Measurements from ENCODE around the gene TRIO. TPM values are rescaled to one million over a fixed set of nuclear protein-coding genes. Genes with fewer than 3 reads are reported as not detected.

The TRIO gene
- total RNA-seq, 6 donors from 2014 or later: 138 to 408 (median 156) TPM

DNA sequence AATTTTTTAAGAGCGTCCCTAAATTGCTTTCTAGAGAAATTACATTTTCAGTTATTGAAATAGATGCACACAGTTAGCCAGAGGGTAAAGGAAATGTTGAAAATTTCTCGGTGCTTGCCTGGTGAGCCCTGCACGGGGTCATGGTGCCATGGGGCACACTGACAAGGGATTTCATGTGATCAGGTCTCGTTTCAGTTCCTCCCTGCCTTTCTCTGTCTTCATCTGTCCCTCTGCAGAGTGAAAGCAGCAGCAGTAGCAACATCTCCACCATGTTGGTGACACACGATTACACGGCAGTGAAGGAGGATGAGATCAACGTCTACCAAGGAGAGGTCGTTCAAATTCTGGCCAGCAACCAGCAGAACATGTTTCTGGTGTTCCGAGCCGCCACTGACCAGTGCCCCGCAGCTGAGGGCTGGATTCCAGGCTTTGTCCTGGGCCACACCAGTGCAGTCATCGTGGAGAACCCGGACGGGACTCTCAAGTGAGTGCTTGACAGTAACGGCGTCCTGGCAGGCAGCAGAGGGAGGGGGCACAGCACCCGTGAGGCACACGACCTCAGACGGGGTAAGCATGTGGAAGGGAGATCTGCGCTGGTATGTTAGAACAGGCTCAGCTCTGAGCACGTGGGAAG is 349.3 kb downstream of the TRIO start:
- peak in 1 of 4 donors; percentile 35 for TF ChIP-seq POLR2A (IDR thresholded peaks at IDR 0.05)
- TF ChIP-seq POLR2AphosphoS5 (IDR thresholded peaks at IDR 0.05): no peak
- H3K36me3 ChIP-seq: peaks cover 17 to 90% (median 48%) of the 10 kb centered on the region in 4 donors
- H3K9me3 ChIP-seq: no peaks in the 10 kb centered on the region
- DNase-seq (no peak), ATAC-seq (ENCODE audit: low FRiP score in 2 of 2) (peak in 1 of 2 donors; percentile 35)
- peaks cover 3 to 16% (median 7%) of the 10 kb centered on the region in 4 donors for H3K4me1 ChIP-seq
- 77 to 88% methylated on average over 17 to 21 of the region's 21 CpGs for WGBS, 2 donors
- peak overlapping the region in 1 of 4 donors; percentile 72 for H3K27ac ChIP-seq
- H3K4me3 ChIP-seq: peak overlapping the region in 1 of 4 donors; percentile 2
- H3K27me3 ChIP-seq: no peaks in the 10 kb centered on the region

GRCh38 chr5:14495301-14495700 is 352.2 kb downstream of the TRIO start:
- peaks cover 0 to 10% (median 4%) of the 10 kb centered on the region in 4 donors for H3K4me1 ChIP-seq
- TF ChIP-seq EP300 (IDR thresholded peaks at IDR 0.05) (no peak), POLR2A (IDR thresholded peaks at IDR 0.05) (no peak), POLR2AphosphoS5 (IDR thresholded peaks at IDR 0.05) (no peak)
- TF ChIP-seq, protein P1, sequence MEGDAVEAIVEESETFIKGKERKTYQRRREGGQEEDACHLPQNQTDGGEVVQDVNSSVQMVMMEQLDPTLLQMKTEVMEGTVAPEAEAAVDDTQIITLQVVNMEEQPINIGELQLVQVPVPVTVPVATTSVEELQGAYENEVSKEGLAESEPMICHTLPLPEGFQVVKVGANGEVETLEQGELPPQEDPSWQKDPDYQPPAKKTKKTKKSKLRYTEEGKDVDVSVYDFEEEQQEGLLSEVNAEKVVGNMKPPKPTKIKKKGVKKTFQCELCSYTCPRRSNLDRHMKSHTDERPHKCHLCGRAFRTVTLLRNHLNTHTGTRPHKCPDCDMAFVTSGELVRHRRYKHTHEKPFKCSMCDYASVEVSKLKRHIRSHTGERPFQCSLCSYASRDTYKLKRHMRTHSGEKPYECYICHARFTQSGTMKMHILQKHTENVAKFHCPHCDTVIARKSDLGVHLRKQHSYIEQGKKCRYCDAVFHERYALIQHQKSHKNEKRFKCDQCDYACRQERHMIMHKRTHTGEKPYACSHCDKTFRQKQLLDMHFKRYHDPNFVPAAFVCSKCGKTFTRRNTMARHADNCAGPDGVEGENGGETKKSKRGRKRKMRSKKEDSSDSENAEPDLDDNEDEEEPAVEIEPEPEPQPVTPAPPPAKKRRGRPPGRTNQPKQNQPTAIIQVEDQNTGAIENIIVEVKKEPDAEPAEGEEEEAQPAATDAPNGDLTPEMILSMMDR (IDR thresholded peaks at IDR 0.05): no peak
- no peaks in the 10 kb centered on the region for H3K27me3 ChIP-seq
- WGBS, 2 donors: 76 to 78% methylated on average over 4 to 5 of the region's 5 CpGs
- no peak overlapping the region for H3K27ac ChIP-seq
- H3K4me3 ChIP-seq: no peak overlapping the region
- peaks cover 27 to 91% (median 54%) of the 10 kb centered on the region in 4 donors for H3K36me3 ChIP-seq
- DNase-seq (no peak), ATAC-seq (ENCODE audit: low FRiP score in 2 of 2) (no peak)
- no peaks in the 10 kb centered on the region for H3K9me3 ChIP-seq

DNA sequence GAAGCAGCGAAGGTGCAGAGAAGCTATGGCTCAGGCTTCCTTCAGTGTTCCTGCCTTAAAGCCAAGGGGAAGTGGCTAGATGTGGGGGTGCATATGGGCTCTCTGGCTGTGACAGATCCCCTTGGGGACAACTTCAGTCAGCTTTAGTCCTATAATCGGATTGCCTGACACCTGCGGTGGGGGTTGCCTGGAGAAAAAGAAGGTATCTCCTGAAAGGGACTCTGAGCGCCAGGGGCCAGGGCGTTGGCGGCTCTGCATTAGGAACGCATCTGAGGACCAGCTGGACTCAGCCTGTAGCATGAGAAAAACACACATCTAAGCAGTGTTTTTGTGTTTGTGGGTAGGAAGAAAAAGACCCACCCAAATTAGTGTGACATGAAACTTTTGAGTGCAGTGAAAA is 354.2 kb downstream of the TRIO start:
- H3K36me3 ChIP-seq: peaks cover 27 to 93% (median 60%) of the 10 kb centered on the region in 4 donors
- TF ChIP-seq, protein P1 (IDR thresholded peaks at IDR 0.05): no peak
- no peak for TF ChIP-seq EP300 (IDR thresholded peaks at IDR 0.05)
- TF ChIP-seq POLR2AphosphoS5 (IDR thresholded peaks at IDR 0.05): no peak
- no peak for TF ChIP-seq POLR2A (IDR thresholded peaks at IDR 0.05)
- WGBS, 2 donors: 94 to 95% methylated on average over 6 to 7 of the region's 7 CpGs
- no peaks in the 10 kb centered on the region for H3K27me3 ChIP-seq
- ATAC-seq (ENCODE audit: low FRiP score in 2 of 2) (no peak), DNase-seq (no peak)
- H3K27ac ChIP-seq: no peak overlapping the region
- H3K4me1 ChIP-seq: no peaks in the 10 kb centered on the region
- H3K9me3 ChIP-seq: no peaks in the 10 kb centered on the region
- no peak overlapping the region for H3K4me3 ChIP-seq

DNA sequence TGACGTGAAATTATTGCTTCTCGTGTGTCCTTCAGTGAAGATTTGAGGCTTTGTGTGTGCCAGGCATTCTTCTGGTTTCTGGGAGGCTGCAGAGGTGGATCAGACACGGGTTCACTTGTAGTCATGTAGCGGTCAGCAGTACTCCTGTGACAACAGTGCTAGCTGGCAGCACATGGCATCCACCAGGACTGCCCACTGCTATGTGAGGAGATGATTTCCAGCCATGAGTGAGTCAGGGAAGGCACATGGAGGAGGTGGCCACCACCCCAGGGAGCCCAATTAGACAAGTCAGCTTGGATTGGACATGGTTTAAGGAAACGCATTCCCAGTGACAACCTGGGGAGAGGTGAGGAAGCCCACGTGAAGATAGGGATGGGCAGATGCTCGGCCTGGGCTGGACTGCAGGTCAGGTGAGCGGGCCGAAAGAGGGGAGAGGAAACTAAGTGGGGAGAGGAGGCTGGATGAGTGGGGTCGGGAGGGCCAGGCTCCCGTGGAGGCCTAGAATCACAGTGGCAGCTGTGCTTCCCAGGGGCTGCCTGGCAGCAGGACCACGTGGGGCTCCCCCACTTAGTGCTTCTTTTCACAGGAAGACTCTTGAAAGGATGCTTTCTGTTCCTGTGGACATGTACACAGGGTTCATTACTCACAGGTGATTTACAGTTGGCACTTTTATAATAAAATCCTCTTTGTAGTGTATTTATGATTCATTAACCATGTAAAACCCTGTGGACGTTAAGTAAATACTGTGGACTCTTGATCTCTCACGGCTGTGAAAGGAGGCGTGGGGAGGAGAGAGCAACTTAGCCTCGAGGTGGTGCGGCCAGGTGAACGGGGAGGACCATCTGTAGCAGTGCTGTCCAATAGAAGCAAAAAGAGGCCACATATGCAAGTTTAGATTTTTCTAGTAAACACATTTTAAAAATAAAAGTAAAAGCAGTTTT is 358.5 kb downstream of the TRIO start:
- H3K4me1 ChIP-seq: no peaks in the 10 kb centered on the region
- WGBS, 2 donors: 84 to 88% methylated on average over 18 of the region's 18 CpGs
- no peaks in the 10 kb centered on the region for H3K27me3 ChIP-seq
- no peak overlapping the region for H3K27ac ChIP-seq
- TF ChIP-seq POLR2A (IDR thresholded peaks at IDR 0.05) (no peak), POLR2AphosphoS5 (IDR thresholded peaks at IDR 0.05) (no peak), EP300 (IDR thresholded peaks at IDR 0.05) (no peak)
- TF ChIP-seq, protein P1 (IDR thresholded peaks at IDR 0.05): no peak
- no peak for ATAC-seq (ENCODE audit: low FRiP score in 2 of 2)
- no peaks in the 10 kb centered on the region for H3K9me3 ChIP-seq
- no peak overlapping the region for H3K4me3 ChIP-seq
- H3K36me3 ChIP-seq: peaks cover 23 to 100% (median 76%) of the 10 kb centered on the region in 4 donors
- DNase-seq: no peak

GRCh38 chr5:14502294-14502690 is 359.1 kb downstream of the TRIO start:
- no peaks in the 10 kb centered on the region for H3K9me3 ChIP-seq
- TF ChIP-seq, protein P1 (IDR thresholded peaks at IDR 0.05): no peak
- TF ChIP-seq POLR2A (IDR thresholded peaks at IDR 0.05): no peak
- TF ChIP-seq EP300 (IDR thresholded peaks at IDR 0.05): no peak
- no peak for TF ChIP-seq POLR2AphosphoS5 (IDR thresholded peaks at IDR 0.05)
- H3K27me3 ChIP-seq: no peaks in the 10 kb centered on the region
- no peaks in the 10 kb centered on the region for H3K4me1 ChIP-seq
- no peak for ATAC-seq (ENCODE audit: low FRiP score in 2 of 2)
- H3K4me3 ChIP-seq: no peak overlapping the region
- H3K27ac ChIP-seq: no peak overlapping the region
- H3K36me3 ChIP-seq: peaks cover 19 to 100% (median 73%) of the 10 kb centered on the region in 4 donors
- DNase-seq: no peak
- WGBS, 2 donors: 95 to 96% methylated on average over 10 of the region's 10 CpGs

Data from upper lobe of left lung (tissue), 6 donors.